HAP-1 (cell line): ENCODE results near the gene CCDC69.
"Not testable (repeated sequence)": the region's sequence is repeated elsewhere in the genome, so short reads cannot be mapped to it uniquely, and the experiment has no call there.

Experiments used
- DNase-seq, 2 experiments: peaks; one replicate each; pipeline ENCODE4 v3.0.0-alpha.2; 2016 to 2020; ENCODE audit warnings: low spot score in 2 of 2
- H3K27me3 ChIP-seq: fragments of 250-450 bp; sonication (Bioruptor Pico); 2 replicates; pipeline ENCODE4 v1.5.1; 2020; ENCODE audit warnings: low read depth, mild to moderate bottlenecking, moderate library complexity
- H3K36me3 ChIP-seq: fragments of 250-450 bp; sonication (Bioruptor Pico); replicated peaks from 2 replicates; pipeline ENCODE4 v1.5.1; 2020; ENCODE audit warnings: mild to moderate bottlenecking
- H3K4me1 ChIP-seq: fragments of 250-450 bp; sonication (Bioruptor Pico); 2 replicates; pipeline ENCODE4 v1.5.1; 2020; ENCODE audit warnings: mild to moderate bottlenecking
- H3K4me3 ChIP-seq: fragments of 250-450 bp; sonication (Bioruptor Pico); 2 replicates; pipeline ENCODE4 v1.5.1; 2020; ENCODE audit warnings: mild to moderate bottlenecking, moderate library complexity
- H3K9me3 ChIP-seq: fragments of 250-450 bp; sonication (Bioruptor Pico); 2 replicates; pipeline ENCODE4 v1.5.1; 2020; ENCODE audit warnings: mild to moderate bottlenecking, moderate library complexity
- in situ Hi-C: fragments of 300-500 bp; cut with MboI; formaldehyde crosslinking; loops from 3 replicates; pipeline ENCODE4 v1.14.3; 2020; ENCODE audit warnings: low sequenced_read_pairs, inconsistent platforms, mixed read lengths

Gene CCDC69

GRCh38 chr5:151183456-151184245 is 40.2 kb downstream of the CCDC69 start:
- in situ Hi-C loops = no loop called here
- peaks cover 5% of the 10 kb centered on the region; the same call in 1 of the 2 replicates for H3K4me1 ChIP-seq

DNA sequence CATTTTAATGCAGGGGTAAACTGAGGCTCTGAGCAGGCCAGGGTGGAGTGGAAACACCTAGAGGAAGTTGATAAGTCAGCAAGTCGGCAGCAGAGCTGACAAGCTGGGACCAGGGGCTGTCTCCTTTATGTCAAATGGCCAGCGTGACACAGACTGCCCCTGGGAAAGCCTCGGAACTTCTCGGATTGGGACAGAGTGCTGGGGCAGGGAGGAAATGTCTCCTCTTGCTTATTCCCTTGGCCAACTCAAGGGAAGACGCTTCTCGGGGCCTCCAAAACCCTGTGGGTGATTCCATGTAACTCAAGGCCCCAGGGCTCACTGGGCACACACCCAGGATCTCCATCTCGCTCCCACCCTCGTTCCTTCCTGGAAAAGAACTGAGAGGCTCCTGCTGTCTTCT is 40.9 kb downstream of the CCDC69 start:
- in situ Hi-C loops = no loop called here
- no peaks in the 10 kb centered on the region for H3K36me3 ChIP-seq
- DNase-seq = no peak

More at GRCh38 chr5:151183456-151184245, 40.2 kb downstream of the CCDC69 start:
- no peaks in the 10 kb centered on the region for H3K9me3 ChIP-seq
- H3K36me3 ChIP-seq = no peaks in the 10 kb centered on the region
- no peak for DNase-seq
- H3K4me3 ChIP-seq = no peak overlapping the region
- no peaks in the 10 kb centered on the region for H3K27me3 ChIP-seq

GRCh38 chr5:151182524-151182900 is 41.4 kb downstream of the CCDC69 start:
- H3K4me3 ChIP-seq = no peak overlapping the region
- no peaks in the 10 kb centered on the region for H3K36me3 ChIP-seq
- H3K27me3 ChIP-seq = no peaks in the 10 kb centered on the region
- in situ Hi-C loops = no loop called here
- H3K4me1 ChIP-seq = peaks cover 5% of the 10 kb centered on the region; the same call in 1 of the 2 replicates
- H3K9me3 ChIP-seq = no peaks in the 10 kb centered on the region
- DNase-seq = no peak

More for the DNA sequence above, 40.9 kb downstream of the CCDC69 start:
- Histone ChIP-seq H3K9me3 (no peaks in the 10 kb centered on the region), H3K4me1 (peaks cover 5% of the 10 kb centered on the region; the same call in 1 of the 2 replicates), H3K4me3 (no peak overlapping the region), H3K27me3 (no peaks in the 10 kb centered on the region)

GRCh38 chr5:151181818-151182523 is 41.9 kb downstream of the CCDC69 start:
- no peak overlapping the region for H3K4me3 ChIP-seq
- DNase-seq = no peak
- H3K4me1 ChIP-seq = peaks cover 5% of the 10 kb centered on the region; the same call in 1 of the 2 replicates
- no peaks in the 10 kb centered on the region for H3K9me3 ChIP-seq
- in situ Hi-C loops = no loop called here
- H3K36me3 ChIP-seq = no peaks in the 10 kb centered on the region
- no peaks in the 10 kb centered on the region for H3K27me3 ChIP-seq

DNA sequence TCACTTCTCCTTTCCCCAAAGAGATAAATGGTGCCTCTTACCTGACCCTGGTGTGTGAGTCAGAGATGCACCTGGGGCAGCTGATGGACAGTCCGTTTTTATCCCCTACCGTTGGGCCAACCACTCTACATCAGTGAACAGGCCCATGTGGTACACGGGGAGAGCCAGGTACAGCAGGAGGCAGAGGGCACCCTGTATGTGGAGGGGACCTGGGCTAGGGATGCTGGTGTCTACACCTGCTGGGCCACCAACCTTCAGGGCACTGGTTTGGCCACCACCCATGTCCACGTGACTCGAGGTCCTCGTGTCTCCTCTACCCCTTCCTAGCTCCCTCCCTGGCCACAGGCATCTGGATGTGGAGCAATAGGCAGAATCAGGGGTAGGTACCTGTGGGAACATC is 43.6 kb downstream of the CCDC69 start:
- Histone ChIP-seq H3K4me1 (peaks cover 5% of the 10 kb centered on the region; the same call in 1 of the 2 replicates), H3K4me3 (no peak overlapping the region), H3K9me3 (no peaks in the 10 kb centered on the region), H3K36me3 (no peaks in the 10 kb centered on the region), H3K27me3 (no peaks in the 10 kb centered on the region)
- DNase-seq = no peak
- in situ Hi-C loops = no loop called here

- in situ Hi-C loops = no loop called here
- Histone ChIP-seq H3K9me3 (no peaks in the 10 kb centered on the region), H3K27me3 (no peaks in the 10 kb centered on the region), H3K4me3 (no peak overlapping the region), H3K4me1 (peaks cover 5% of the 10 kb centered on the region; the same call in 1 of the 2 replicates), H3K36me3 (no peaks in the 10 kb centered on the region)
- DNase-seq = no peak
Observed at GRCh38 chr5:151179489-151179840, 44.4 kb downstream of the CCDC69 start.

DNA sequence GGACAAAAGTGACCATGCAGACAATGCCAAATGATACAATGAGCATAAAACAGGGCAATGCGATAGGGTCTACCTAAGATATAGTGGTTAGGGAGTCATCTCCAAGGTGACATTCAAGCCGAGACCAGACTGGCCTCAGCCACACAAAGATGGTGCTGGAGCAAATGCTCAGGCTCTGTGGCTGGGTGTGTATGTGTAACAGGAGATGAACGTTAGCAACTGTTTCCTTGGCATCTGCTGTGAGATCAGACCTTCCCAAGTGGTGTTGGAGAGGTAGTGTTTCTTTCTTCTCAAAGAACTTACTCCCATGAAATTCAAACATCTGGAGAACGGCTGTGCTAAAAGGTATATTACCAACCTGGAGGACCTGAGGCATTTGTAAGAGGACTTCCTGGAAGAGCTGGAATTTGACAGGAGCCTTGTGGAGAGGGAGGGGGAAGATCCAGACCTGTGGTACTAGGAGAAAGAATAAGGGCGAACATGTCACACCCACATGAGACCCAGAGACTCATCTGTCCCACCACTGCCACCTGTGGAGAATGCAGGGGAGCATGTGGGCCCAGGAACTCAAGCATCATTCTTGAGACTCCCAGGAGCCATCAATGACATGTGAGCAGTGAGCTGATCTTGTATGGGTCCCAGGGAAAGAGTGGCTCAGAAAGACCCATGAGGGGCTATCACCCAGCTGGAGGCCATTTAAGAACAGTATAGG is 45.0 kb downstream of the CCDC69 start:
- in situ Hi-C loops = no loop called here
- Histone ChIP-seq H3K36me3 (no peaks in the 10 kb centered on the region), H3K27me3 (no peaks in the 10 kb centered on the region), H3K4me1 (peaks cover 4% of the 10 kb centered on the region; the same call in 1 of the 2 replicates), H3K9me3 (no peaks in the 10 kb centered on the region), H3K4me3 (no peak overlapping the region)
- no peak for DNase-seq

DNA sequence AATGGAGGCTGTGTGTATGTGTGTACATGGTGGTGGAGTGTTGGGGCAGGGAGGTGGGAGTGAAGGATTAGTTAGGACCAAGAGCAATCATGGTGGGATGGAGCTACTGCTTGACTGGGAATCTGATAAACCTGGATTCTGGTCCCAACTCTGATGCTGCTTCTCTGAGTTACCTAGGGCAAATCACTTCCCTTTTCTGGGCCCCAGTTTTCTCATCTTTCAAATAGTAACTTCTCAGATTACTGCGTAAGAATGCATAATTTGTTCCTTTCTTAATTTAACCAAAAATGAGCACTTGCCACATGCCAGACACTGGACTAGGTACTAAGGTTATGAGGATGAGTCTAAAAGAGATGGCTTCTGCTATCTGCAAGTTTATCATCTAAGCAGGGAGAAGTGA is 45.5 kb downstream of the CCDC69 start:
- Histone ChIP-seq H3K9me3 (no peaks in the 10 kb centered on the region), H3K27me3 (no peaks in the 10 kb centered on the region), H3K4me1 (no peaks in the 10 kb centered on the region), H3K36me3 (no peaks in the 10 kb centered on the region), H3K4me3 (no peak overlapping the region)
- in situ Hi-C loops = no loop called here
- no peak for DNase-seq

- in situ Hi-C loops, H3K4me3 ChIP-seq, H3K36me3 ChIP-seq, H3K4me1 ChIP-seq, DNase-seq, H3K27me3 ChIP-seq, H3K9me3 ChIP-seq: not testable (repeated sequence)
Observed at GRCh38 chr5:151176268-151176667, 47.6 kb downstream of the CCDC69 start.

GRCh38 chr5:151174612-151175101 is 49.2 kb downstream of the CCDC69 start:
- H3K4me3 ChIP-seq = no peak overlapping the region
- in situ Hi-C loops = loop anchor here (25.0 kb wide), 1 partner anchor 387 kb away; the partner anchor contains the start of gene SMIM3
- DNase-seq = no peak
- H3K9me3 ChIP-seq = no peaks in the 10 kb centered on the region
- no peaks in the 10 kb centered on the region for H3K4me1 ChIP-seq
- H3K36me3 ChIP-seq = no peaks in the 10 kb centered on the region
- H3K27me3 ChIP-seq = no peaks in the 10 kb centered on the region

DNA sequence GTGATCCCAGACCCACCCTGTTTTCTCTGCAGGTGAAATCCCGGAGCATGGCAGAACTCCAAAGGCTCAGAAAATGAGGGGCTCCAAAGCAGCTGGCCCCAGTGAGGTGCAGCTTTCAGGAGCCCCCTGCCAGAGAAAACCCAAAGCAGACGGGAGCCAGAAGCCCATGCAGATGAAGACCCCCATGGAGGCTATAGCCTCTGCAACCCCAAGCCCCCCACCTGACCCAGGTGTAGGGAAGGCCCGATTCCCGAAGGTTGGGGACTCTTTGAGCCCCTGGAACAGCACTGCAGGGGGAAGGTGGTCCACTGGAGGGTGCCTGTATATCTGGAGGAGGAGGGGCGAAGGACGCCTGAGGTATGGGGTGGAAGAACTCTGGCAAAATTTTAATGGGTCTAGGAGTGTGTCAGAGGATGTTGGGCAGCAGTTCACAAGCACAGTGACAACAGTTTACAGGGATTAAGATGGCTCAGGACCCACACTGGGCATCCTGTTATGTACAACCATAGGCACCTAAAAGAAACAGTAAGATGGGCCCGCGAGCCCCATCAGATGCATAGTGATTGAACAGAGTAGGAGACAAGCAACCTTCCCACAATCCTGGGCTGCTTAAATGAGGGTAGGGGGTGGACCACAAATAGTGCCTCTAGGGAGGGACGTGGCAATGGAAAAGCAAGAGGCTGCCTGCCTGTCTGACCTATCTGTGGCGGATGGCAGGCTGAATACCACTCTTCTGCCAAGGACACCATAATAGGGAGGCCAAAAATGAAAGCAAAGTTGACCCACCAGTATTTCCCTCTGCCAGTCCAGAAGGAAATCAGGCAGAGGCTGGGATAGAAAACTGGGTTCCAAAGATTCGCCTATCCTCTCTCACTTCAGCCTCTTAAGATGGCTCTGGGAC is 49.9 kb downstream of the CCDC69 start:
- Histone ChIP-seq H3K4me1 (no peaks in the 10 kb centered on the region), H3K4me3 (no peak overlapping the region), H3K9me3 (no peaks in the 10 kb centered on the region), H3K27me3 (no peaks in the 10 kb centered on the region), H3K36me3 (no peaks in the 10 kb centered on the region)
- no peak for DNase-seq
- in situ Hi-C loops = loop anchor here (25.0 kb wide), 1 partner anchor 387 kb away; the partner anchor contains the start of gene SMIM3

- DNase-seq = no peak
- no peaks in the 10 kb centered on the region for H3K9me3 ChIP-seq
- H3K36me3 ChIP-seq = no peaks in the 10 kb centered on the region
- in situ Hi-C loops = loop anchor here (25.0 kb wide), 1 partner anchor 384 kb away; the partner anchor contains the start of gene SMIM3
- H3K4me1 ChIP-seq = no peaks in the 10 kb centered on the region
- no peak overlapping the region for H3K4me3 ChIP-seq
- H3K27me3 ChIP-seq = no peaks in the 10 kb centered on the region
Observed at GRCh38 chr5:151171529-151171928, 52.4 kb downstream of the CCDC69 start.
